CD14-positive monocyte (primary cell): ENCODE results near the gene PRM1. TPM values are rescaled to one million over a fixed set of nuclear protein-coding genes. Genes with fewer than 3 reads are reported as not detected.

Source experiments
- DNase-seq, 3 donors: peaks; one replicate each; pipeline ENCODE4 v3.0.0-alpha.2; 2011 to 2022
- H2AFZ ChIP-seq: 2 replicates; pipeline ENCODE4 v1.6.0; 2012; ENCODE audit warnings: mild to moderate bottlenecking, low read depth, low read length, inconsistent platforms; ENCODE audit not compliant: insufficient read depth, poor library complexity, severe bottlenecking
- H3K27ac ChIP-seq, 2 donors: 1 replicate in 1 of 2; 2 replicates in 1 of 2; pipeline ENCODE4 v1.5.1; 2012 to 2013; ENCODE audit warnings: low read length in 2 of 2, control low read depth in 1 of 2, inconsistent platforms in 1 of 2, low read depth in 1 of 2, mild to moderate bottlenecking in 1 of 2
- H3K27me3 ChIP-seq, 2 donors: one replicate each; pipeline versions ENCODE4 v1.6.0 to v1.6.1; 2011 to 2013; ENCODE audit warnings: low read length in 2 of 2; ENCODE audit not compliant: control insufficient read depth in 2 of 2, insufficient read depth in 2 of 2
- H3K36me3 ChIP-seq, 2 donors: replicated peaks in 1 of 2; 1 replicate in 1 of 2; 2 replicates in 1 of 2; pipeline versions ENCODE4 v1.5.1 to v1.6.1; 2012 to 2013; ENCODE audit warnings: low read length in 2 of 2, control low read depth in 1 of 2, inconsistent platforms in 1 of 2, mild to moderate bottlenecking in 1 of 2; ENCODE audit not compliant: insufficient read depth in 2 of 2, control insufficient read depth in 1 of 2
- H3K4me1 ChIP-seq, 2 donors: 1 replicate in 1 of 2; 2 replicates in 1 of 2; pipeline versions ENCODE4 v1.5.1 to v1.6.1; 2012 to 2013; ENCODE audit warnings: low read length in 2 of 2, control low read depth in 1 of 2, inconsistent platforms in 1 of 2, mild to moderate bottlenecking in 1 of 2, moderate library complexity in 1 of 2; ENCODE audit not compliant: insufficient read depth in 2 of 2, control insufficient read depth in 1 of 2
- H3K4me2 ChIP-seq: replicated peaks from 2 replicates; pipeline ENCODE3; 2012; ENCODE audit warnings: low read length, moderate library complexity, mild to moderate bottlenecking; ENCODE audit not compliant: poor library complexity, severe bottlenecking; ENCODE audit errors: extremely low read depth
- H3K4me3 ChIP-seq, 3 experiments: fragments of 200-600 bp in 1 of 3; sonication (generic) in 1 of 3; replicated peaks in 1 of 3; 1 replicate in 2 of 3; 2 replicates in 1 of 3; pipeline ENCODE4 v1.5.1; 2011 to 2013; ENCODE audit warnings: low read length in 3 of 3, mild to moderate bottlenecking in 3 of 3, control low read depth in 2 of 3, low read depth in 2 of 3, inconsistent platforms in 1 of 3, moderate library complexity in 1 of 3
- H3K79me2 ChIP-seq: 2 replicates; pipeline ENCODE4 v1.6.0; 2012; ENCODE audit warnings: mild to moderate bottlenecking, control low read depth, inconsistent platforms, low read length, moderate library complexity; ENCODE audit not compliant: insufficient read depth
- H3K9ac ChIP-seq: 2 replicates; pipeline ENCODE4 v1.6.0; 2017; ENCODE audit warnings: low read length, mild to moderate bottlenecking; ENCODE audit not compliant: insufficient read depth, poor library complexity, severe bottlenecking
- H3K9me3 ChIP-seq, 2 donors: replicated peaks in 1 of 2; 1 replicate in 1 of 2; 2 replicates in 1 of 2; pipeline versions ENCODE4 v1.5.1 to v1.6.1; 2012 to 2013; ENCODE audit warnings: low read length in 2 of 2, control low read depth in 1 of 2; ENCODE audit not compliant: control insufficient read depth in 1 of 2, insufficient read depth in 1 of 2
- H4K20me1 ChIP-seq: 2 replicates; pipeline ENCODE4 v1.6.0; 2012; ENCODE audit warnings: mild to moderate bottlenecking, low read length, control low read depth, moderate library complexity; ENCODE audit not compliant: insufficient read depth
- H3K27ac Mint-ChIP-seq, 7 donors: one replicate each; pipeline ENCODE4 v1.8.0; 2020; ENCODE audit warnings: mild to moderate bottlenecking in 7 of 7, mixed read lengths in 7 of 7, moderate library complexity in 6 of 7, inconsistent platforms in 2 of 7
- H3K27me3 Mint-ChIP-seq, 3 donors: one replicate each; pipeline ENCODE4 v1.8.0; 2021 to 2022; ENCODE audit warnings: low read depth in 3 of 3, mild to moderate bottlenecking in 3 of 3, mixed read lengths in 3 of 3, moderate library complexity in 3 of 3, inconsistent platforms in 1 of 3
- H3K36me3 Mint-ChIP-seq, 2 donors: one replicate each; pipeline ENCODE4 v1.8.0; 2020; ENCODE audit warnings: mixed read lengths in 2 of 2, inconsistent platforms in 1 of 2, mild to moderate bottlenecking in 1 of 2
- H3K4me1 Mint-ChIP-seq: one replicate; pipeline ENCODE4 v1.8.0; 2020; ENCODE audit warnings: mild to moderate bottlenecking, mixed read lengths
- H3K4me3 Mint-ChIP-seq, 2 donors: one replicate each; pipeline ENCODE4 v1.8.0; 2020; ENCODE audit warnings: mild to moderate bottlenecking in 2 of 2, mixed read lengths in 2 of 2, moderate library complexity in 1 of 2
- H3K9me3 Mint-ChIP-seq, 7 donors: one replicate each; pipeline ENCODE4 v1.8.0; 2020 to 2022; ENCODE audit warnings: mixed read lengths in 7 of 7, mild to moderate bottlenecking in 6 of 7, moderate library complexity in 6 of 7, inconsistent platforms in 2 of 7
- CTCF ChIP-seq: fragments of 200-600 bp; IDR thresholded peaks from one replicate; pipeline ENCODE4 v1.8.0; 2022; ENCODE audit warnings: antibody characterized with exemption, mild to moderate bottlenecking
- WGBS: methylation state at CpG from one replicate; pipeline ENCODE4 v1.1.5; 2013; ENCODE audit warnings: missing lambda C conversion rate; ENCODE audit not compliant: insufficient coverage; 5-methylcytosine and 5-hydroxymethylcytosine counted together
- intact Hi-C, 2 donors: fragments of 100-400 bp; cut with micrococcal nuclease; formaldehyde crosslinking; loops; one replicate each; pipeline versions ENCODE4 v1.15.0 to v1.15.1; 2023
- polyA plus RNA-seq, 3 donors: library from polyadenylated mRNA; depleted of rRNA in 1 of 3; unstranded in 2 of 3; stranded (reverse) in 1 of 3; fragments of 300-500 nt in 2 of 3; fragments of >200 nt in 1 of 3; fragmentation: Illumina TruSeq in 2 of 3; gene quantifications; 1 replicate in 2 of 3; 2 replicates in 1 of 3; pipeline ENCODE4 v1.2.3, GENCODE V29; 2012 to 2021

The PRM1 gene
- polyA plus RNA-seq, 3 donors = not detected

GRCh38 chr16:11320170-11320569, 39.0 kb upstream of the PRM1 start:
- Mint-ChIP-seq H3K27ac (no peak overlapping the region), H3K27me3 (peaks cover 16 to 43% (median 18%) of the 10 kb centered on the region in 3 donors), H3K4me1 (peaks cover 4% of the 10 kb centered on the region), H3K9me3 (peaks cover 0 to 5% (median under 1%) of the 10 kb centered on the region in 7 donors), H3K36me3 (peaks cover 0 to 2% of the 10 kb centered on the region in 2 donors), H3K4me3 (no peak overlapping the region)
- H3K4me1 ChIP-seq = peaks cover 1 to 2% of the 10 kb centered on the region in 2 donors
- no peak overlapping the region for H2AFZ ChIP-seq
- H3K9me3 ChIP-seq = no peaks in the 10 kb centered on the region
- no peak for DNase-seq
- H3K4me2 ChIP-seq = no peak overlapping the region
- intact Hi-C loops = no loop called here
- H3K27ac ChIP-seq = no peak overlapping the region
- H3K79me2 ChIP-seq = no peaks in the 10 kb centered on the region
- H3K27me3 ChIP-seq = peaks cover 0 to 3% of the 10 kb centered on the region in 2 donors
- no peaks in the 10 kb centered on the region for H3K36me3 ChIP-seq
- no peaks in the 10 kb centered on the region for H4K20me1 ChIP-seq
- TF ChIP-seq CTCF = no peak
- H3K4me3 ChIP-seq = no peak overlapping the region
- WGBS = 83% methylated on average over 8 of the region's 10 CpGs
- no peak overlapping the region for H3K9ac ChIP-seq

- peaks cover 0 to 3% of the 10 kb centered on the region in 2 donors for H3K27me3 ChIP-seq
- no peaks in the 10 kb centered on the region for H4K20me1 ChIP-seq
- intact Hi-C loops = no loop called here
- no peaks in the 10 kb centered on the region for H3K36me3 ChIP-seq
- H3K36me3 Mint-ChIP-seq = no peaks in the 10 kb centered on the region
- no peak overlapping the region for H3K9ac ChIP-seq
- no peak overlapping the region for H3K4me2 ChIP-seq
- H3K4me1 ChIP-seq = no peaks in the 10 kb centered on the region
- H3K4me3 Mint-ChIP-seq = no peak overlapping the region
- H3K79me2 ChIP-seq = no peaks in the 10 kb centered on the region
- H3K4me1 Mint-ChIP-seq = no peaks in the 10 kb centered on the region
- H3K27ac ChIP-seq = no peak overlapping the region
- DNase-seq = no peak
- H2AFZ ChIP-seq = no peak overlapping the region
- H3K9me3 ChIP-seq = no peaks in the 10 kb centered on the region
- 72% methylated on average over 5 of the region's 8 CpGs for WGBS
- H3K9me3 Mint-ChIP-seq = peaks cover 0 to 5% (median 0%) of the 10 kb centered on the region in 7 donors
- H3K27ac Mint-ChIP-seq = no peak overlapping the region
- peaks cover 18 to 44% (median 24%) of the 10 kb centered on the region in 3 donors for H3K27me3 Mint-ChIP-seq
- no peak for TF ChIP-seq CTCF
- H3K4me3 ChIP-seq = no peak overlapping the region
These were observed 38.5 kb upstream of the PRM1 start for GRCh38 chr16:11319529-11320146.
